Measurements from ENCODE around the gene HCAR3.

Gene HCAR3

DNA sequence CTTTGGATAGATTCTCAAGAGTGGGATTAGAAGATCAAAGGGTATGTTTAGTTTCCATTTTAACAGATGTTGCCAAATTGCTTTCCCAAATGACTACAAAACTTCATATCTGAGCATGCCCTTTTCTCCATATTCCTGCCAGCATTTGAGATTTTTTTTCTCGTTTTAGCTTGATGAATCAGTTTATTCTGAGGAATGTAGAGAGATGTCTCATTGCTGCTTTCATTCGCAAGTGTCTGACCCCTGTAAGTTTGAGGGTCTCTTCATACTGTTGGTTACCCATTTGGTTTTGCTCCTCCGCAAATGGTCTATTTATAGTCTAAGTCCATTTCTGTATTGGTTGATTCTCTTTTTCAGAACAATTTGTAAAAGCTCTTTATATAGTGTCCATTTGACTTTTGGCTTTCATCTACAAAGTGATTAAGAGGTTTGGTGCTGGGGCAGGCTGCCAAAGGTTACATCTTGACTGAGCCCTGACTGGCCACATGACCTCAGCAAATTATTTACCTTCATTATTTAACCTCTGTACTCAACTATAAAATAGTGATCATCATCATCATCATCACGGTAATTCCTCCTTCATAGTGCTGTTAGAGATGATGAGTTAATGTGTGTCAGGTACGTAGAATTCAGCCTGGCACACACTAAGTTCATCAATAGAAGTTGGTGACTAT, 47.1 kb downstream of the HCAR3 start:
- no peak for DNase-seq (ENCODE audit: low read depth)

DNA sequence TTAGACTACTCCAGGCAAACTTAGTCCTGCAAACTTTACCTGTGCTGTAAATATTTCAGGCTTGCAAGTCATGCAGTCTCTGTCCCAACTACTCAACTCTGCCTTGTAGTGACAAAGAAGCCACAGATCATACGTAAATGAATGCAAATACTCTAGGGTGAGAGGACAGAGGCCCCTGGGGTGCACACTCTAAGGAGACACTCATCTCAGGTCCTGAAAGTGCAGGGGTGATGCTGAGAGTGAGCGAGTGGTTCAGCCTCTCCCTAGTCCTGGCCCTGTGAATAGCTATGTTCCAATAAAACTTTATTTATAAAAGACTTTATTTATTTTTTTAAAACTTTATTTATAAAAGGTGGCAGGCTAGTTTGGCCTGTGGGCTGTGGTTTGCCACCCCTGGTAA, 48.3 kb downstream of the HCAR3 start:
- DNase-seq (ENCODE audit: low read depth) = no peak

- DNase-seq (ENCODE audit: low read depth) = no peak
Observed at GRCh38 chr12:122665759-122666158, 50.9 kb downstream of the HCAR3 start.

DNA sequence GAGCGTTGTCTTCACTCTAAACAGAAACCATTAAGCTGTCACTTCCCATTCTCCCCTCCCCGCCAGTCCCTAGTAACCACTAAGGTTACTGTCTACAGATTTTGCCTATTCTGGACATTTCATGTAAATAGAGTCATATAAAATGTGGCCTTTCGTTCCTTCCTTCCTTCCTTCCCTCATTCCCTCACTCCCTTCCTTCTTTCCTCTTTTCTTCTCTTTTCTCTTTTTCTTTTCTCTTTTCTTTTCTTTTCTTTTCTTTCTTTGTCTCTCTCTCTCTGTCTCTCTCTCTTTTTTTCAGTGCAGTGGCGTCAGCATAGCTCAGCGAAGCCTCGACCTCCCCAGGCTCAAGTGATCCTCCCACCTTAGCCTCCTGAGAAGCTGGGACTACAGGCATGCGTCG, 51.3 kb downstream of the HCAR3 start:
- no peak for DNase-seq (ENCODE audit: low read depth)
